Measurements from ENCODE around the gene CREB1.

CREB1 gene

DNA sequence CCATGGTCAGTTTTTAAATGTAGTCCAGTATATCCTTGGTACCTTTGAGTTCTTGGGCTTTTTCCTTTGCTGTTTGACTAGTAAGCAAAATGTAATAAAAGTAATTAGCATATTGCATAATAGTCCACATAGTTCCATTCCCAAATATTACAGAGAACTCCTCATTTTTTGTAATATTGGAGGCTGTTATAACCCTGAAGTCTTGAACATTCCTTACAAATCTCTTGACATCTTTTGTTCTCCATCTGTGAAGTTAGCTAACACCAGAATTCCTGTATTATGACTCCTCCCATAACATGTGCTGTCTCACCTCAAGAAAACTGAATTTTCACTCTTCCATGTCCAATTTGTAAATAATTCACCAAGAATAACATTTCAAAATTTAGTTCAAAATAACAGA, 17.1 kb downstream of the CREB1 start:
- peak; percentile 33 for DNase-seq

GRCh38 chr2:207549145-207549544, 19.4 kb downstream of the CREB1 start:
- no peak for DNase-seq

DNA sequence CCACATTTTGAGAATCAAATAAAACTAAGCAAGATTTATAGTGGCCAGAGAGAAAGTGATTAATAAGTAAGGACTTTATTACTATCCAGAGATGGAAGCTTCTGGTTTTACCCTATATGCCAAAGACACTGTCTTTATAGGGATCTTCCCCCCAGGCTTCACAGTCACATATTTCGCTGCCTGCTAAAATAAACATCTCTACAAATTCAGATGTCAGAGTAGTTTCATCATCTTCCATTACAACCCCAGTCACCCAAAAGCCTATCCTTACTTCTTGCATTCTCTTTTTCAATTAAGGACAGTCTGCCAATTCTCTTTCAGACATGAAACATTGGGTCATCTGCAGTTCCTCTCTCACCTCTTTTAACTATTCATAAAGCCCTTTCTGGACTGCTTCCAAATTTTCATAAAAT, 28.3 kb downstream of the CREB1 start:
- DNase-seq = peak; percentile 95

DNA sequence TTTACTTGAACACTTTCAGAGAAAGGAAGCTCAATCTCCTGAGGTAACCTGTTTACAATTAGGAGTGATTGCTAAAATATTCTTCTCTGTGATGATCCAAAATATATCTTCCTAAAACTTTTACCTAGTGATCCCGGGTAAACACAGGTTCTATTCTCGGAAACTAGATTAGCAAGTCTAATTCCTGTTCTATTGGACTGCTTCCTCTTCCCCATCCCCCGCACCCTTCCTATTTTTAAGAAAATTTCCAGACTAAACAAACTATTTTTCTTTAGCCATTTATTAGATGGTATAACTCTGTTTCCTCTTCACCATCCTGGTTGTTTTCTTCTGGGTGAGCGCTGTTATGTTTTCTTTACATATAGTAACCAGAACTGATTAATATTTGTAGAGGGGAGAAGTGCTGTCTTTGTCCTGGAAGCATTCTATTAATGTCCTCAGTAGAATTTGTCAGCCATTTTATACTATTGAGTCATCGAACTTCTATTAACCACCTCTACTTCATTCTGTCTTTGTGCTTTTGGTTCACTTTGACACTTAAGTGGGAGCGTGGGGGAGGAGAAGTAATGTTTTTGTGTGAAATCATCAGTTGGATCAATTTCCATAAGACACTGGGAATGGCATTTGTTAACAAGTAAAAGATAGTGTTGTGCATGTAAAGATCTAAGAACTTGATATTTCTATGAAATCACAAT, 31.8 kb downstream of the CREB1 start:
- DNase-seq = peak; percentile 15

GRCh38 chr2:207565736-207566500, 36.2 kb downstream of the CREB1 start:
- DNase-seq = no peak

DNA sequence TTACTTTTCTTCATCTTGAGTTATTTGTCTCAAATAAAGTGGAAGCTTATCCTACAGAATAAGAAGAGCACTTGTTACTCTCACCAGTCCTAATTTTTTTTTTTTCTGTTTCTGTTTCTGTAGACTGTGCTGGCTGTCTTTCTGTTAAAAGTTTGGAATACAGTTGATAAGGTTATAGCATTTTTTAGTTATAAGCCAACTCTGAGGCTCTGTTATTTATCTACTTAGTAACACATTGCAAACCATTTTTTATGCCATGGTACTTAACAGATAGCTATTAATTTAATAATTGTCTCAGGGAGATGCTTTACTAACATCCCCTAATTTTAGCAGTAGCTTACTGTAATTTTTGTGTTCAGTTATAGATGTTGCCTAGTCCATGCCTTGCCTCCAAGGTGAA, 37.9 kb downstream of the CREB1 start:
- DNase-seq = no peak

DNA sequence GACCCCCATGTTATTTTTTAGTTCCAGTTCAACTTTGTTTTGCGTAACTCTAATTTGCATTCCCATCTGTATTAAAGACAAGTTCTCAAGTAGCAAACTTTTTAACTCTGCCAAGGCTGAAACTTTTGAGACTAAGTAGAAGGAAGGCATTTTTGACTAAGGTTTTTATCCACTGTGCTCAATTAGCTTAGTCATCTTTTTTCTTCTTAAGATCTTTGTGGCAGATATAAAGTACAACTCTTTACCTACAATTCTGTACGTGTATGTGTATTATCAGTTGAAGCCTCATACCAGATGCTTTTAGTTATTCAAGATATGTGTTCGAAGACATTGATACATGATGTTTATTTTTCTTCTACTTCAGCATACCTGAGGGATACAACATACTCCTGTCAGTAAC, 41.6 kb downstream of the CREB1 start:
- DNase-seq = no peak

DNA sequence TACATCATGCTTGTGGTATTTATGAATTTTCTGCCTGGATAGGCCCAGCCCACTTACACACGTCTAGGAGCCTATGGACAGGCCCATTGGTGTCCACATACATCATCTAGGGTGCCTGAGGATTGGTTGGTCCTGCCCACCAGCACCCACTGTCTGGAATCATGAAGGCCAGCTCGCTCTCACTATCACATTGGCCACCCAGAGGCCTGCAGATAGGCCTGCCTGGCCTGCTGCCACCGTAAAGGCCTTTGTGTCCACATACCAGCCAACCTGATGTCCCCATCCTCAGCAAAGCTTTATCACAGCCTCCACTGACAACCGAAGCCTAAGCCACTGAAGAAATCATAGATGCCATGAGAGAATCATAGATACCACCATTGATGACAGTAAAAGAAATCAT, 55.2 kb downstream of the CREB1 start:
- DNase-seq = no peak

DNA sequence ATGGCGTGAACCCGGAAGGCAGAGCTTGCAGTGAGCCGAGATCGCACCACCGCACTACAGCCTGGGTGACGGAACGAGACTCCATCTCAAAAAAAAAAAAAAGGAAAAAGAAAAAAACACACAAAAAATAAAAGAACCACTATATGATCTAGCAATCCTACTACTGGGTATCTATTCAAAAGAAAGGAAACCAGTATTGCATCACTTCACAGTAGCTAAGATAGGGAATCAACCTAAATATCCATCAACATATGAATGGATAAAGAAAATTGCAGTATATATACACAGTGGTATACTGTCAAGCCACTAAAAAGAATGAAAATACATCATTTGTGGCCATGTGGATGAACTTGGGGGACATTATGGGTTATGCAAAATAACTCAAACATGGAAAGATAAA, 57.5 kb downstream of the CREB1 start:
- no peak for DNase-seq

DNA sequence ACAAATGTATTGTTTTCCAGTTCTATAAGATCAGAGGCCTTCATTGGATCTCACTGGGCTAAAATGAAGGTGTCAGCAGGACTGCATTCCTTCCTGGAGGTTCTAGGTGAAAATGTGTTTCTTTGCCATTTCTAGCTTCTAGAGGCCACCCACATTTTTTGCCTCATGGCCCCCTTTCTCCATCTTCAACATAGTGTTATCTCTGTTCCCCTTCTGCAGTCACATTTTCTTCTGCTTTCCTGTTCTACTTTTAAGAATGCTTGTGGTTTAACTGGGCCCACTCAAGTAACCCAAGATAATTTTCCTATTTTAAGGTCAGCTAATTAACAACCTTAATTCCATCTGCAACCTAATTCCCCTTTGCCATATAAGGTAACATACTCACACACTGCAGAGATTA, 59.4 kb downstream of the CREB1 start:
- no peak for DNase-seq

- no peak for DNase-seq
Observed at GRCh38 chr2:207593277-207593676, 63.5 kb downstream of the CREB1 start.

DNA sequence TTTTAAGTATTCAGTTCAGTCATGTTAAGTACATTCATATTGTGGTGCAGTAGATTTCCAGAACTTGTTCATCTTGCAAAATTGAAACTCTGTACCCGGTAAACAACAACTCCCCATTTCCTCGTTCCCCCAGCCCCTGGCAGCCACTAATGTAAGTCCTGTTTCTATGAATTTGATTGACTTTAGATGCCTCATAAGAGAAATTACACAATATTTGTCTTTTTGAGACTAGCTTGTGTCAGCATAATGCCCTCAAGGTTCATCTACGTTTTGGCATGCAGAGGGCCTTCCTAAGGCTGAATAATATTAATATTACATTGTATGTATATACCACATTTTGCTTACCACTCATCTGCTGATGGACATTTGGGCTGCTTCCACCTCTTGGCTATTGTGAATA, 64.5 kb downstream of the CREB1 start:
- no peak for DNase-seq

DNA sequence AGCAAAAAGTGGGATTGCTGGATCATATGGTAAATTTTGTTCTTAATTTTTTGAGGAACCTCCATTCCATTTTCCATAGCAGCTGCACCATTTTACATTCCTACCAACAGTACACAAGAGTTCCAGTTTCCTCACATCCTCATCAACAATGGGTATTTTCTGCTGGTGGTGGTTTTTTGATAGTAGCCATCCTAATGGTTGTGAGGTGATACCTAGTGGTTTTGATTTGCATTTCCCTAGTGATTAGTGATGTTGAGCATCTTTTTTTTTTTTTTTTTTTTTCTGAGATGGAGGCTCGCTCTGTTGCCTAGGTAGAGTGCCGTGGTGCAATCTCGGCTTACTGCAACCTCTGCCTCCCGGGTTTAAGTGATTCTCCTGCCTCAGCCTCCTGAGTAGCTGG, 65.0 kb downstream of the CREB1 start:
- DNase-seq = no peak

- DNase-seq = no peak
Observed at GRCh38 chr2:207599636-207600035, 69.9 kb downstream of the CREB1 start.

GRCh38 chr2:207600231-207600630, 70.5 kb downstream of the CREB1 start:
- DNase-seq = peak; percentile 22

DNA sequence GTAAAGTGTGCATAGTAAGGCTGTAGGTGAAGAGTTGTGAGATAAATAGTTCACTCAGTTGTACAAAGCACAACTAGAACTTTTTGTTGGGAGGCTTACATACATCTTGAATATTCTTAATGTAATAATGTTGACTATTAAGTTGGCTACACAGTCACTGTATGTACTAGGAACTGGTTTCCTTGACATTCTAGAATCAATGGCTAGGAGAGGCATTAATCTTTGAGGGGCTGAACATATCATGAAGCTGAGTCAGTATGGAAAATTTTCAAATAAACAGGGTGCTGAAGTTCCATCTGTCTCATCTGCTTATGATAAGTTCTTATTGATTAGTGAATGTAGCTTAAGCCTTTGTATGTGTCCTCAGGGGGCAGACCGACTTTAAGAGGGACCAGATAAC, 72.0 kb downstream of the CREB1 start:
- no peak for DNase-seq

DNA sequence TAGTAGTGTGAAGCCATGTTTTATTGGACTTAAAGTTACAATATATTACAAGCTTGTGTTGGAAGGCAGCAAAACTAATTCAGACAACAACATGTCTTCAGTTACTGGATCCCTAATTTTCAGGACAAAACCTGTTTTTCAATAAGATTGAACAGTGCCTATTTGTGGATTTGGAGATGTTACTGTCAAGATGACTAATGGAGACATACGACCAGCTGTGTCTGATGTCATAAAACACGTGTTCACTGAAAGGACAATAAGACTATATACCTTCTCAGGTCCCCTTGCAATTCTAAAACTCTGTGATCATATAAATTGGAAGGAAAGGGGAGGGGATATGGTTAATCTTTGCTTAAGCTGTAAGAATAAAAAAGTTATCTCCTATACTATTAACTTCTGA, 73.7 kb downstream of the CREB1 start:
- DNase-seq = no peak

DNA sequence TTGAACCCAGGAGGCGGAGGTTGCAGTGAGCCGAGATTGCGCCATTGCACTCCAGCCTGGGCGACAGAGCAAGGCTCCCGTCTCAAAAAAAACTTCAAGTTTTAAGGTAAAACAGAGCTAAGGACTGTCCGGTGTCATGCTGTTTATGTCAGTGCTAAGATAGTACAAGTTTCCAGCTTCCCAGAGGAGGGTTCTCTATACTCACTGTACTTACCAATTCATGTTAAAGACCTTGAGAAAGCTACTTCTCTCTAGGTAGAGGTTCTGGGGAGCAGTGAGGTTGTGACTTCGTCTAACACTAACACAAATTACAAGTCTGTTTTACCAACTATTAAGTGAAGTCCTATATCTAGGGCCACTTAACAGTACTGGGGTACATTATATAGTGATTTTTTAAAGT, 76.6 kb downstream of the CREB1 start:
- no peak for DNase-seq

- no peak for DNase-seq
Observed at GRCh38 chr2:207606829-207607228, 77.1 kb downstream of the CREB1 start.

GRCh38 chr2:207612714-207613113, 83.0 kb downstream of the CREB1 start:
- no peak for DNase-seq

DNA sequence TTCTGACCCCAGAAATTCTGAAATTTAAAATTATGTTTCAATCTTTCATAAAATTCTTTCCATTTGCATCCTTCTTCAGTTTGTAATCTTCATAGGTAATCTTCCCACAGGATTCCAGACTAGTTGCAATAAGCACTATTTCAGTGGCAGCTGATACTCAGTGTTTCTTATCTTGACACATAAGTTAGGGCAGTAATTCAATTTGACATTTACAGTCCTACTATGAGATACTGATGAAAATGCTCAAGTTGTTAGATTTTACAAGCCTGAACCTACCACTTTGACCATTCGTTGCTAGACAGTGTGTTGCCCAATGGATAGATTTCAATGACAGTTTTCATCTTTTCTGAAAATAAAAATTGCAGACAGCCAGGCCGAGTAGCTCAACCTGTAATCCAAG, 85.1 kb downstream of the CREB1 start:
- no peak for DNase-seq

GRCh38 chr2:207616185-207616584, 86.4 kb downstream of the CREB1 start:
- peak; percentile 57 for DNase-seq

DNA sequence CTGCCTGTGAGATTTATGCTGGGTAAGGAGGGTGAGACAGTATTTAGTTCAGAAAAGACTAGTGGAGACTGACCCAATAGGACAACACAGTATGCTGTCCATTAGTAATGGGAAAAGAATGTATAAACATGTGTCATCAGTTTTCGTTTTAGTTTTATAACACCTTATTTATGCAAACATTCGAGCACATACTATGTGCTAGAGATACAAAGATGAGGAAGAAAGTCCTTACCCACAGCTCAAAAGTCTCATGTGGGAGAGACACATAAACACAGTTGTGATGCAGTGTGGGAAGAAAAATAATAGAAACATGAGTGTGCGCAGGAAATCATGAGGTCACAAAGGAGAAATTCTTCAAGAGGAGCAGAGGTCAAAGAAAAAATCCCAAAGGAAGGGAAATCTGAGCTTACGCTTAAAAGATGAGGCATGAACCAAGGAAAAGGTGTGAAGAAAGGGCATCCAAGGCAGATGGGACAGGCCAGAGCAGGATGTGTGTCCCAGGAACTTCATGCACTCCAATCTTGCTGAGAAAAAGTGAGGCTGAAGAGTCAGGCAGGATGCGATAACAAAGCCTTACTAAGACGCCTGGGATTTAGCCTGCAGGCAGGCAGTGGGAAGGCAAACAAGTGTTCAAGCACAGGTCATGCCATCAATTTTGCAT, 87.4 kb downstream of the CREB1 start:
- peak; percentile 93 for DNase-seq

DNA sequence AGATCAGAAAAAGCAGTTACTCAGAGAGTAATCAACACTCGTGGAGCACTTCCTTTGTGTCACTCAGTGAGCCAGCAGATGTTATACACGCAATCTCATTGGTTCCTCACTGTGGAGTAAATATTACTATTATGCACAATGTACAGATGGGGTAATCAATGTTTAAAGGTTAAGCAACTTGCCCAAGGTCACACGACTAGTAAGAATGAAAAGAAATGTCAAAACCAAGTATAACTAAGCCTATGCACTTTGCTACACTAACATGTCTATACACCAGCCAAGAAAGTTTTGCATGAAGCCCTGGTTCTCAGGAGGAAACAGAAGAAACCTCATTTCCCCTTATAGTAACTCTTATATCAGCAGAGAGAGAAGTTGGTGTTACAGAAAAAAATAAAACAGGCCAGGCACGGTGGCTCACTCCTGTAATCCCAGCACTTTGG, 90.0 kb downstream of the CREB1 start:
- no peak for DNase-seq
